GM11168 (cell line): ENCODE measurements around the gene ENDOV.

Experiments used
- in situ Hi-C: fragments of 300-500 bp; cut with MboI; formaldehyde crosslinking; loops from one replicate; pipeline ENCODE4 v1.12.0; 2022; ENCODE audit warnings: low sequenced_read_pairs; ENCODE audit not compliant: unreplicated experiment

Gene ENDOV

DNA sequence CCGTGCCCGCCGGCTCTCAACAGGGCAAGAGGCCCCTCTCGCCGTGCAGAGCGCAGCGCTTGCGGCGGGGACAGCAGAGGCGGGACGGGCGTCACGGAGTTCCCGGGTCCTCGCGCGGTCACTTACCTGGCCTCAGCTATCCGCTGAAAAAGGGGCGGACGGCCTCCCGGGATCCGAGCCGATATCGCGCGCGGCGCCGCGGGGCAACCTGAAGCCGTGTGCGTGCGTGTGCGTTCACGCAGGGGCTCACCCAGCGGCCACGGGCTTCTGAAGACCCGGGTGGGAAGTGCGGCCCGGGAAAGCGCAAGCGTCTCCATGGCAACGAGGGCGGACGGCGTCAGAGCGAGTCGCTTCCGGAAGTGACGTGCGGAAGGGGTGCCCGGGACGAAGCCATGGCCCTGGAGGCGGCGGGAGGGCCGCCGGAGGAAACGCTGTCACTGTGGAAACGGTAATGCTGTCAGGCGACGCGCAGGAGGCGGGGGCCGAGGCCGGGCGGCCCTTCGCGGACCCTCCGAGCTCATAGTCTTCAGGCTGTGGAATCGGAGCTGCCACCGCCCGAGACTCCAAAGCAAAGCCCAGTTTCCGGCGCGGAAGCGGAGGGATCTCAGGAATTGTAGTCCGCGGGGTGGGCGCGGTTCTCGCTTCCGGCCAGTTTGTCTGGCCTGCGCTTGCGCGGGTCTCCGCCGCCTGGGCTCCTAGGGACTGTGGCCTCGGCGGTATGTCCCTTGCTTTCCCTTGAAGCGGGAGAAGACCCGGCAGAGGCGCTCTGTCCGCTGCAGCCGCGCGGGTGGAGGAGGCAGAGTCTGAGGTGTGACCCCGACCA lies at the start of gene ENDOV:
TSS of gene ENDOV (plus strand) at position 365 of the 823 bp plus-strand sequence. CDS start at position 393, 28 bp downstream.
- in situ Hi-C loops, result no loop called here

GRCh38 chr17:80365983-80366382 lies 49.0 kb upstream of the ENDOV start:
- in situ Hi-C loops, result no loop called here

- in situ Hi-C loops, result no loop called here
These were observed 47.5 kb upstream of the ENDOV start for GRCh38 chr17:80367503-80367902.

DNA sequence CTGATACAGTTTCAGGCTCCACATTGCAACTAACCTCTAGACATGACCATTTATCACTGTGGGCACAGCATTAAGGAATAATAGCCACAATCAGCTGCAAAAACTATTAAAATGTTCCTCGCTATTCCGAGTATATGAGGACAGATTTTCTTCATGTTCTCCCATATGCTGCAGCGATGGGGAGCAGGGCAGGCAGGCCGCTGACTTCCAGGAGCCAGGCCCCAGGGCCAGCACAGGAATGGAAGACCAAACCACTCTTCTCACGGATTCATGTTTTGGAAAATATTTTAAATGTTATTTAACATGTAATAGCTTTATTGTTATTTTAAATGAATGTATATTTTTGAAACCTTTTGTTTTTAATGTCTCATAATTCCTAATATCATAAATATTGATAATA lies 43.8 kb upstream of the ENDOV start:
- in situ Hi-C loops, result no loop called here

DNA sequence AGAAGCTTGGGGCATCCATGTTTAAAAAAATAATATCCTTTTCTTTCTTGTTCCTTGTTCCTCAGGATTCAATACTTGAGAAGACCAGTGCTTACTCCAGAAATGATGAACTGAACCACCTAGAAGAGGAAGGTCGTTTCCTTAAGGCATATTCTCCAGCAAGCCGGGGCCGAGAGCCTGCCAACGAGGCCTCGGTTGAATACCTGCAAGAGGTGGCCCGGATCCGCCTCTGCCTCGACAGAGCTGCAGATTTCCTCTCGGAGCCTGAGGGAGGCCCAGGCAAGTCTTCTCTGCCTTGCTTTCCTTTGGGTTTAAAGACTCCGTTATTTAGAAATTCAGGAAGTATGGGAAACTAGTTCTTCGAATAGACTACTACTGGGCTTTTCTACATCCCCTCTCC lies 42.5 kb upstream of the ENDOV start:
- in situ Hi-C loops, result no loop called here

DNA sequence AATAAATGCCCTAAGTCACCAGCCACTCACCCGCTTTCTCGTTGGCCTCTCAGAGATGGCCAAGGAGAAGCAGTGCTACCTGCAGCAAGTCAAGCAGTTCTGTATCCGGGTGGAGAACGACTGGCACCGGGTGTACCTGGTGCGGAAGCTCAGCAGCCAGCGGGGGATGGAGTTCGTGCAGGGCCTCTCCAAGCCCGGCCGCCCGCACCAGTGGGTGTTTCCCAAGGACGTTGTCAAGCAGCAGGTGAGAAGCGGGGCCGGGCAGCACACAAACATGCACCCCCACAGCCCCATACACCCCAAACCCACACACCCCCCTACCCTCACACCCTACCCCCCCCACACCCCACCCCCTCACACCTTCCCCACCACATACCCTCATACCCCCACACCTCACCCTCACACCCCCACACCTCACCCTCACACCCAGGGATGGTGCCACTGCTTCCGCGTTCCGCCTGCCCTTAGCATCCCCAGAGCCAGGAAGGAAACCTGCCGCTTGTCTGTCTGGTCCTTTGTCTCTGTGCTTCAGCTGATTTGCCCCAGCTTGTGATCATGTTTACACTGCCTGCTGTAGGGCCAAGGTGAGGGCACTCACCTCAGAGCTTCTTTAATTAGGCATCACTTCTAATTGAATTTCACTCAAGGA lies 41.9 kb upstream of the ENDOV start:
- in situ Hi-C loops, result no loop called here

GRCh38 chr17:80374039-80374731 lies 40.8 kb upstream of the ENDOV start:
- in situ Hi-C loops, result no loop called here

GRCh38 chr17:80374732-80375585 lies 40.0 kb upstream of the ENDOV start:
- in situ Hi-C loops, result no loop called here

- in situ Hi-C loops, result no loop called here
These were observed 38.4 kb upstream of the ENDOV start for GRCh38 chr17:80376531-80376930.

DNA sequence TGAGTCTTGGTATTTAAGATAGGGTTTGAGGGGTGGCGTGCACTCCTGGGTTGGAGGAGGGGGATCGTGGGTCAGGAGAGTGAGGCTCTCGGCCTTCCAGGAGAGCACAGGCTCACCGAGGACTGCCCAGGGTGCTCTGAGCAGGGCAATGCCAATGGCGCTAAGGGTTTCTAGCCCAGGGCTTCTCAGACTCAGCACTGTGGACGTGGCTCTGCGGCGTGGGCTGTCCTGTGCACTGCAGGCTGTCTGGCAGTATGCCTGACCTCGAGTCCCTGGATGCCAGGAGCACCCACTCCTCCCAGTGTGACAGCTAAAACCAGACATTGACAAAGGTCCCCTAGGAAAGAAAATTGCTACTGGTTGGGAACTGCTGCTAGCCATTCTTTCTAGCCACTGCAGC lies 37.2 kb upstream of the ENDOV start:
- in situ Hi-C loops, result no loop called here

DNA sequence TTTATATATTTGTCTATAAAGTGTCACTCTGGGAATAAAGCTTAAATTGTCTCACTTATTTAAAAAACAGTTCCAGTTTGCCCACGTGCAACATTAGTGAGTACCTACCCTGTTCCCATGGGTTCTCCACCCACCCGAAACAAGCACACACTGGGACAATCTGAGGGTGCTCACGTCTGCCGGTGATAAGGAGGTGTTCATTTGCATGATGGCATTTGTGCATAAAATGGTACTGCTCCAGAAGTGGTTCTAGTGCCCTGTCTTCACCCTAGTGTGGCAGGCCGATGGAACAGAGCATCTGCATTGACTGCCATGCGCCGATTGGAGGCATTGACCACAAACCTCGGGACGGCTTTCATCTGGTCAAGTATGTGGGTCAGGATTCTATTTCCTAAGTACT lies 35.6 kb upstream of the ENDOV start:
- in situ Hi-C loops, result no loop called here

- in situ Hi-C loops, result no loop called here
These were observed 34.9 kb upstream of the ENDOV start for GRCh38 chr17:80380068-80380467.

- in situ Hi-C loops, result no loop called here
These were observed 34.4 kb upstream of the ENDOV start for GRCh38 chr17:80380555-80381002.

- in situ Hi-C loops, result no loop called here
These were observed 33.5 kb upstream of the ENDOV start for GRCh38 chr17:80381416-80381923.

- in situ Hi-C loops, result no loop called here
These were observed 32.5 kb upstream of the ENDOV start for GRCh38 chr17:80382446-80382845.

GRCh38 chr17:80382956-80383355 lies 32.0 kb upstream of the ENDOV start:
- in situ Hi-C loops, result no loop called here

DNA sequence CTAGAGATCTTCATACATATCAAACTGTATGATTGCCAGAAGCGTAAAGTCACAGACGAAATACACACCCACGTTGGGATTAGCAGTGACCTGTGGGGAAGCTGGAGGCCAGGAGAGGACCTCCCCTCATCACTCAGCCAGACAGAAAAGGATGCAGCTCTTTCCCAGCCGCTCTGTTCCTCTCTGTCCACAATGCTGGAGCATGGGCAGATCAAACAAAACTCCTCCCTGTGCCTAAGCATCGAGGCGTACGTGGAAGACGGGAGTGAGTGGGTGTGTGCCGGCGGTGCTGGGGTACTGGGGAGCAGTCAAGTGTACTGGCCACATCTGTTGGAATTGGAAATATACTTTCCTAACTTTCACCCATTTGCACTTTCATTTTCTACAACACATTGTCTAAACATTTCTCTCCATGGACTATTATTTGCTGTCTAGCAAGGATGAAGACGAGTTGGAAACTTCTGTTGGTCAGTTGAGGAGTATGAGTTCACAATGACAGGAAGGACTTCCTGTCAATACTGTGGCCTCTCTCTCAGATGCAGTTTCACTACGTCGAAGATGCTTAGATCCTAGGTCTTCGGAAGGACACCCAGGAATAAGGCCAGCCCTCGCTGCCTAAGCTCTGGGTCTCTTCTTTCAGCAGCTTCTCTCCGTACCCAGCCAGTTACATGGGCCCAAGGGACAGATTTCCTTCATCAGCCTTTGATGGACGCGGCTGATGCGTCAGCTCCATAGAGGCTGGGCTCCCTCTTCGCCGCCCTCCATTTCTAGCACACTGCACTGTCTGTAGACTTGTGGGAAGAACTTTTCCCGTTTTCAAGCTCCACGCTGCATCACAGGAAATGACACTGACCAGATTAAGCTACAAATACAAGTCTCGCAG lies 30.6 kb upstream of the ENDOV start:
- in situ Hi-C loops, result no loop called here

- in situ Hi-C loops, result no loop called here
These were observed 29.9 kb upstream of the ENDOV start for GRCh38 chr17:80385046-80385445.

- in situ Hi-C loops, result no loop called here
These were observed 28.6 kb upstream of the ENDOV start for GRCh38 chr17:80386341-80386740.
